ENCODE data around the gene SAP30BP.
A peak's percentile ranks its signal among the peaks of the same experiment; 100 is the strongest.

The SAP30BP gene

DNA sequence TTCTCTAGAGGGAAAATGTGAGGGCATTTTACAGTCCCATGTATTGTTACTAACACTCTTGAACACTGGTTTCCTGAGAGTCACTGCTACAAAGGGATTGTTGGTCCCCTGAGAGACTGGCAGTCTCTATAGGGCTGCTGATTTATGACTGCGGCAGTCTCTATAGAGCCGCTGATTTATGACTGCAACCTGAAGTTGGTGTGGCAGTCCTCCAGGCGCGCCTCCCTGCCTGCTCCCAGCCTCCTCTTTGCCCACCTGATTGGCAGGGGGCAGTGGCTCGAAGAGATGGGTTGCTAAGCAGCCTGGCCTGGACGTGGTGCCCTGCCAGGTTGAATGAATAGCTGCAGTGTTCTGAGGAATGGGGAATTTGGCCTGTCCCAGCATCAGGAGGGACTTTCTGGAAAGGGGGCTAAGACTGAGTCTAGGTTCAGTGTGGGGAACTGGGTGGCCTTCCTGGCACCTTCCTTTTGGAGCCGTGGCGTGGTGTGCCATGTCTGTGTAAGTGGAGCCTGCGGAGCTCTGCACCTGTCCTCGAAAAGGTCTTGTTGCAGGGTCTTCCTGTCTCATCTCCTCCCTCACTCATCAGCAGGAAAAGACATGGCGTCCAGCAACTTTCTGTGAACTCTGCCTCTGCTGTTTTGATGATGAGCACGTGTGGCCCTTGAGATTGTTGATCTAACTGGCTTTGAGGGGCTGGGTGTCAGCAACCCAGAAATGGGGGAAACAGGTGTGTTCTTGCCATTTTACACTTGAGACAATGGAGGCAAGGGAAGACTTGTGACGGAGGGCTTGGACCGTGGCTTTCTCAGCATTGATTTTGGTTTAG, 24.9 kb downstream of the SAP30BP start:
- no peak for DNase-seq

DNA sequence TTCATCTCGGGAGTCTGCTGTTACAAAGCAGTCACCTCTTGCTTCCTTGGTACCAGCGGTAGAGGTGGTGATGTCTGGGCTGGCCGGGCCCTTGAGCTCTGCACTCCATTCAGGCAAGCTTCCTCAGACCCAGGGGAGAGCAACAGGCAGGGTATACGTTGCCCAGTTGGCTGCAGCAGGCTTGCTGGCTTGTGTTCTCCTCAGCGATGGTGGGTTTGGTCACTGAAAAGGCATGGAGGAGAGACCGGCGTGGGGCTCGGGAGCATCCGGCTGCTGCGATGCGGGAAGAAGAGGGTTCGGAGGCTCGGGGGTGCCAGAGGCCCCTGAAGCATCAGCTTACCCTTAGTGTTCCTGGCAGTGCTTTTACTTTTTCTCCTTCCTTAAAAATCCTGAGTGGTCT, 25.8 kb downstream of the SAP30BP start:
- DNase-seq = no peak

DNA sequence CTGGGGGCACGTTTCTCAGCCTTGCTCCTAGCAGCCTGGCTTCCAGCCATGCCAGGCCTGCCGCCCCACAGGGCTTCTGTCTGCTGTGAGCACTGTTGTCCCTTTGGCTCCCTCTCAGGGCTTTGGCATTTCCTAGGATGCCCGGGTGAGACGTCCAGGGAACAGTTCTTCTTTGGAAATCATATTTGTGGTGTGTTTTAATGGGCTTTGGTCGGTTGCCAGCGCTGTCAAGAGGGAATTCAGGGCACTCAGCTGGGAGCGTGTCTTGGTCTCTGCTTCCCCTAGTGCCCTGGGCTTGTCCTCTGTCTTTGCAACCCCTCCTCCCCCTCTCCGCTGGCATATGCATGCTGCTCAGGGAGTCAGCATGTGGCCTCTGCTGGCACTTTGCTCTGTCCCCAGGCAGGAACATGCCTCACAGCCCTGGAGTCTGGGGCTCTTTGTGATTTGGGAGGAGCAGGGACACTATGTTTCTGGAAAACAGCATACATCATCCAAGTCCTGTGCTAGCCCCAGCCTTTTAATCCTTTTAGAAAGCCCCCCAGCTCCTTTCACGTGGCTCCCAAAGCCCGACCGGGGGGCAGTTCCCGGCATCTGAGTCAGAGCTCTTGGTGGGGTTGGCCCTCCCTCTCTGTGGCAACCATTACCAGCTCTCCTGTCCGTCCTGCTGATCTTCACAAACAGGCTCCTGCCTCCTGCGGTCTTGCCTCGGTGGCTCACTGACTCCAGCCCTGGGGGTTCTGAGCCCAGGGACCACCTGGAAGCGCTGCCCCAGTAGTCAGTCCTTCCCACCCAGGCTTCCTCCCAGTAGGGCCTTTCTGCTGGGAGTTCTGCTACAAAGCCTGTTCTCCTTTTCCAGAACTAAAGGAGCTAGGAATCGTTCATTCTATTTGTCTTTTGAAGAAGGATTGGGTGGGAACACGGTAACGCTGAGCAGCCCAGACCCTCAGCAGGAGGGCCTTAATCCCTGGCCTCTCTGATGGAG, 26.7 kb downstream of the SAP30BP start:
- DNase-seq = no peak

DNA sequence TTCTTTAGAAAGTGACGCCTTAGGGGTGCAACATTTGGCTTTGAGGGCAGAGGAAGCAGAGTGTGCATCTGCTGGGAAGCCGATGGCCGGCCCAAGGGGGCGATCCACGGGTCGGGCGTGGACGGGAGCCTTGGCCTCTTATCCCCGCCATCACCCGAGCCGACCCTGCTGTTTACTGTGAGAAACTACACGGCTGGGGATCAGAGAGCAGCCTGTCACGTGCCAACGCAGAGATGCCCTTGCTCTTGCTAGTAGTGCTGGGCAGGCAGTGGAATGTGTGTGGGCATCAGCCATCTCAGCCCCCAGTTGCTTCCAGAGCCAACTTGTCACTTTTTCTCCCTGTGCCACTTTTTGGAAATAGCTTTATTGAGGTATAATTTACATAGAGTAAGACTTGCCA, 27.4 kb downstream of the SAP30BP start:
- DNase-seq = no peak

DNA sequence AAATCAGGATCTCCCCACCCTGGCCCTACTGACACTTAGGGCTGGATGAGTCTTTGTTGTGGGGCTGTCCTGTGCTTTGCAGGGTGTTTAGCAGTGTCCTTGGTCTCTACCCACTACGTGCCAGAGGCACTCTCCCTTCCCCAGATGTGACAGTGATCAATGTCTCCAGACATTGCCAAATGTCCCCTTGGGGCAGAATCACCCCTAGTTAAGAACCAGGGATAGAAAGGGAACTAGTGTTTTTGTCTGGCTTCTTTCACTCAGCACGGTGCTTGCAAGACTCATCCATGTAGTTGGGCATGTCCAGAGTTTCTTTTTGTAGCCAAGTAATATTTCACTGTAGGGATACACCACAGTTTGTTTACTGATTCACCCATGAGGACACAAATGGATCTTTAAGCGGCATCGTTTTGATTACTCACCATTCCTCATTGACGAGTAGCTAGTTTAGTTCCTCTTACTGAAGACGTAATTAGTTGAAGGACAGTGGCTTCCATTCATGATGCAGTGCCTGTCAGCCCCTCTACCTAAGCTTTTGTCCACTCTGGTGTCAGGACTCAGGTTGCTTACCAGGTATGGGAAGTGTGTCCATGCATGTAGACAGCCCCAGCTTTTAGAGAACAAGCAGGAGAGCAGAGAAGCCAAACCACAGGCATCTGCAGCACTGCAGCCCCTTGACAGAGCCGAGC, 28.1 kb downstream of the SAP30BP start:
- no peak for DNase-seq

DNA sequence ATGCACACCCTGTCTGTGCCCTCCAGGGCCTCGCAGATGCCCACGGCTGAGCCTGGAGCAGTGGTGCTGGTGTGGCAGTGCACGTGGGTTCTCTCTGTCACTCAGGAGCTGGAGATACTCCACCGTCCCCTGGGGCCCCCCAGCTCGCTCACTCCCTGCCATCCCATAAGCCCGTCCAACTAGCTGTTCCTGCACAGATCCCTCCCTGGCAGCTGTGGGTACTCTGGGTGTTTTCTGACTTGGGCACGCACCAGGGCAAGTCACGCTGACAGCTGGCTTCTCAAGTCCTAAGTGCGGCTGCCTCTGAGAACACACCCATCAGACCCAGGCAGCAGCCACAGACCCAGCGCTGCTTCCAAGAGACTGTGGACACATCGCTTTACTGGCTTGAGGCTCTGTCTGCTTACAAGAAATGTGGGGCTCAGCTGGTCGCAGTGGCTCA, 28.7 kb downstream of the SAP30BP start:
- DNase-seq = no peak

DNA sequence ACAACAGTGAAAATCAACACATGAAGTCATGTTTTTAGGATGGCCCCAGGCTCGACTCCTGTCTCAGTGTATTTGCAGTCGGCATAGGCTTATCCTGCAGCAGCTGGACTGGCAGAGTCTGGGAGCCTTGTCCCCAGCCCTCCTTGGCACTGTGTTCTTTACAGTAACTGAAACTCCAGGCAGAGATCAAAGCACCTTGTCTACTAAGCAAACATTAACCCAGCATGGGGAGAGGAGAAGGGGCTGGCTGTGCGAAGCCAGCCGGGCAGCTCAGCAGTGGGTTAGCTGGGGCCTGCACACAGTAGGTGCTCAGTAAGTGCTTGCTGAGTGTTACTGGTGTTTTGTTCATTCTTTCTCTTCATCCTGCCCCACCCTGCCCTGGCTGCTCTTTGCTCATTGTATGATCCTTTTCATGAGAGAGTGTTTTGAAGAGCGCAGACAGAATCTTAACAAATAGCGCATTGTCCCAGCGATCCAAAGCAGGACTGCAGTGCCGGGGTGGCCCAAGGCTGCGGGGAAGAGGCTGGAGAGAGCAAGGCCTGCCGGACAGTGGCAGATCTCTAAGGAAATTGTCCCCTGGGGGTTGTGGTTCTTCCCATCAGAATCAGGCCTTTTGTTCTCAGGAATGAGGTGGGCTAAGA, 30.6 kb downstream of the SAP30BP start:
- DNase-seq = no peak

DNA sequence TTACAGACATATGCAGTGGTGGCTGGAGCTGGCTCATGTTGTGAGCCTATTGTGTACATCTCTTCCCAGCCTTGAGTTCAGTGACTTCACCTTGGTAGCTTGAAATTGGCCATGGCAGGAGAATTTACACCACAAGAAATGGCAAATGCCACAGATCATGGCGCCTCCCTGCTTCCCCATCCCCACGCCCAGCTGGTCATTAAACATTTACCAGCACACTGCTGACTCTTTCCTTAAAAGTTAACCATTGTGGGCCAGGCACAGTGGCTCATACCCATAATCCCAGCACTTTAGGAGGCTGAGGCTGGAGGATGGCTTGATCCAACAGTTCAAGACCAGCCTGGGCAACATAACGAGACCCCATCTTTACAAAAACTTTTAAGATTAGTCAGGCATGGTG, 31.5 kb downstream of the SAP30BP start:
- no peak for DNase-seq

DNA sequence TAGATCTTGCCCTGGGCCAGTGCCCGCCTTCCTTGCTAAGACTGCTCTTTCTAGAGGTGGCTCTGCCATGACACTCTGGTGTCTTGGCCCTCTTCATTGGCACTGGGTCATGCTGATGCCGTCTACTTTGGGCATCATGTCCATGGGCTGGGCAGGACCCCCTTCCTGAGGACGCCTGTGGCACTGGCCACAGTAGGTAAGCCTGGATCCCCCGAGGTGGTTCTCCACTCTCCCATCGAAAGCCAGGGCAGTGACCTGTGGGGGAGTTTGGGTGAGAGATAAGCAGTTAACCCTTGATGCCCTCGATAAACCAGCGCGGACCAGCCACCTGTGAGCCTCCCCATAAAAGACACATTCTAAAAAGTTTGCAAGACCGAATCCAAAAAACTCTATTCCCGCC, 34.1 kb downstream of the SAP30BP start:
- no peak for DNase-seq

DNA sequence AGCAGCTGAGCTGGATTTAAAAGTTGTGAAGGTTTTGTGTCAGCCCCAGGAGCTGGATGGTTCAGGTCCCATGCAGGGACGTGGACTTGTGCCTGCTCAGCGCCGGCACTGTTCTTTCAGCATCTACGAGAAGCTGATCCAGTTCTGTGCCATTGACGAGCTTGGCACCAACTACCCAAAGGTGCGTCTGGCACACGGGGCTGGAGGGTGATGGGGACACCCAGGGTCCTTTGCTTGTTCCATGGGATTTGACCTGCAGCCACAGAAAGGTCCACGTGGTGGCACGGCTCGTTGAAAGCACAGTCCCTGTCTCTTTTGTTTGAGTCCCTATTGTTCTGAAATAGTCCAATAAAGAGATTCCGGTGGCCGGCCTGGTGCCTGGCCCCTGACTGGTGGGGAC, 36.1 kb downstream of the SAP30BP start:
- no peak for DNase-seq

DNA sequence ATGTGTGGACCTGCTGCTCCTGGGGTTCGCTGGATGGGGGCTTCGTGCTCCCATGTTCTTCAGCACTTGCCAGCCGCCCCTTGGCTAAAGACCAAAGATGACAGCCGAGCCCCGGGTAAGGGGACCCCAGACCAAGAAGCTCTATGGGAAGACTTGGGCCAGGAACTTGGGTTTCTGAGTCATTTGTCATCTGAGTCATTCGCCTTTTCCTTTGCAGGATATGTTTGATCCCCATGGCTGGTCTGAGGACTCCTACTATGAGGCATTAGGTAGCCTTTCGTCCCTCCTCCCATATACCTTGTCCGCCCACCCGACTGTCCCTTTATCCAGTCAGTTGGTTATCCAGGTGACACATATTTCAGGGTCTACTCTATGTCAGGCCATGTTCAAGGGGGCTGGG, 36.5 kb downstream of the SAP30BP start:
- DNase-seq = no peak

DNA sequence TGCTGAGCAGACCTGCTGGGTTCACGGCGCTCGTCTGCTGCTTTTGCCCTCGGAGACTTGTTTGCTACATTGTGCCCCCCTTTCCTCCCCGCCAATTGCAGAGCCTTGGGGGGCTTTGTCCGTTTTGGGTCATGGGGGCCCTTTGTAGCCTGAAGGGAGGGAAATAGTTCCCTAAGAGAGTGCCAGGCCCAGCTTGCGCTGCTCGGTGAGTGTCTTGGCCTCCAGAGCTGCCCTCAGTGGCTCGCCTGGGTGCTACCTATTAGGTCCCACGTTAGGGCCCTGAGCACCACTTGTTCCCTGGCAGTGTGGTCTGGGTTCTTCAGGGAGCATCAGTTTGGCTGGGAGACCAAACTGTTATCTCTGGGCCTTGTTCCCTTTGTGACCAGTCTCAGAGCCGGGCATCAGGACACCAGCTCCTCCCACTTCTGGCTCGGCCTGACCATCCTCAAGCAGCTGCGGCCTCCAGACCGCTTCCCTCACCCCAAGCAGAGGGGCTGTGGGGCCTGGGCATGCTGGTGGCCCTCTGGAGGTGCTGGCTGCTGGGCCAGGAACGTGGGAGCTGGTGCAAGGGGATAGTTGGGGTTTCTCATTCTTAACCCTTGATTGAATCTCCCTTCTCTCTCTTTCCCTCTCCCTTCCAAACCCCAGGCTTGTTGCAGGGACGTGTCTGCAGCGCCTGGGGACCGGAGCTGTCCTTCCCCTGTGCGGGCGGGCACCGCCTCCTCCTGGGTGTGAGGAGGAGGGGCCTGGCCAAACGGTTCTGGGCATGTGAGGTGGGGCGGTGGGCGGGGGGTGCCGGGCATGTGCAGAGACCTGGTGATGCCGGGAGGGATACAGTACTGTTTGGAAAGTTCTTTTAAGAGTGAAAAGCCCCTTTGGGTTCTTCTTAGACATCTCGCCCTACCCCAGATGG, 38.1 kb downstream of the SAP30BP start:
- no peak for DNase-seq

DNA sequence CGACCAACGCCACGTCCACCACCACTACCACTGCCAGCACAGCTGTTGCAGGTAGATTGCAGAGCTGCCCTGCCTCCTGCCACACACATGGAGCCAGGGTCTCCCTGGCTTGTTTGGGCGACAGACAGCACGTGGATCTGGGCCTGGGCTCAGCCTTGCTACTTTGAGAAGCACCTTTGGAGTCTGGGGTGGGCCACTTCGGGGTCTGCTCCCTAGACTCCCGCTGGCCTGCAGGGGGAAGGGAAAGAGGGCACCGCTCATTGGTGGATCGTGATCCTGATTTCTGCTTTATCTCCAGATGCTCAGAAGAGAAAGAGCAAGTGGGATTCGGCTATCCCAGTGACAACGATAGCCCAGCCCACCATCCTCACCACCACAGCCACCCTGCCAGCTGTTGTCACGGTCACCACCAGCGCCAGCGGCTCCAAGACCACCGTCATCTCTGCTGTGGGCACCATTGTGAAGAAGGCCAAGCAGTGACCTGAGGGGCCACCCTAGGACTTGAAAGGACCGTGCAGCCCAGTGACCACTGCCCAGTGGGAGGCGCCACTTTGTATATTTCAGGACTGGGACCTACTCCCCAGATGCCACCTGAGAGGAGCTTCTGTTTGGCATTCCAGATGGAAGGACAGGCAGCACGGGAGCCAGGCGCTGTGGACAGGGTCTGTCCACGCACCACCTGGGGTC, 39.0 kb downstream of the SAP30BP start:
- no peak for DNase-seq

DNA sequence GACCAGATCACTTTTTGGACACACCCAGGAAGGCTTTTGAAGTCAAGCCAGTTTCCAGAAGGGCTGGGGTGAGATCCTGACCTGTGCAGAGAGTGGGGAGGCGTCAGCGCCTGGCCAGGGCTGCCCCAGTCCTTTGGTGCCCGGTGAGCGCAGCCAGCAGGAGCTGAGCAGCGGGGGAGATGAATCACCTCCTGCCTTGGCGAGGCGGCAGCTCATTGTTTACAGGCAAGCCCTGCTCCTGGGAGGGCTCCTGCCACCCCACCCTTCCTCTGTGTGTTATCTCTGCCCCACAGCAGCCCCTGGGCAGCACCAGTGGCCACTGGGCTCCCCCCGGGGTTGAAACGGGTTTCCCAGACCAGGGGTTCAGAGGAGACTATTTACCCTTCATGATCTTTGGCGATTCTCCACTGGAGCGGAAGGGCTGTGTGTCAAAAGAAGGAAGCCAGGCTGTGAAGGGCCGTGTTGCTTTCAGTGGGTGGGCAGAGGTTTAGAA, 40.0 kb downstream of the SAP30BP start:
- no peak for DNase-seq

DNA sequence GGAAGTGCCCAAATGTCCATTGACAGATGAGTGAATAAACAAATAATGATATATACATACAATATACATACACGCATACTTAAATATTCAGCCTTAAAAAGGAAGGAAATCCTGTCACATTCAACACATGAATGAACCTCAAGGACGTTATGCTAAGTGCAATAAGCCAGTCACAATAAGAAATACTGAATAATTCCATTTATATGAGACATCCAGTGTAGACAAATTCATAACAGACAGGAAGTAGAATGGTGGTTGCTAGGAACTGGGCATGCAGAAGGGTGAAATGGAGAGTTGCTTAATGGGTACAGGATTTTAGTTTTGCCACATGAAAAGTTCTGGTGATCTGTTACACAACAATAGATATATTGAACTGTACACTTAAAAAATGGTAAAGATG, 45.3 kb downstream of the SAP30BP start:
- DNase-seq = no peak

DNA sequence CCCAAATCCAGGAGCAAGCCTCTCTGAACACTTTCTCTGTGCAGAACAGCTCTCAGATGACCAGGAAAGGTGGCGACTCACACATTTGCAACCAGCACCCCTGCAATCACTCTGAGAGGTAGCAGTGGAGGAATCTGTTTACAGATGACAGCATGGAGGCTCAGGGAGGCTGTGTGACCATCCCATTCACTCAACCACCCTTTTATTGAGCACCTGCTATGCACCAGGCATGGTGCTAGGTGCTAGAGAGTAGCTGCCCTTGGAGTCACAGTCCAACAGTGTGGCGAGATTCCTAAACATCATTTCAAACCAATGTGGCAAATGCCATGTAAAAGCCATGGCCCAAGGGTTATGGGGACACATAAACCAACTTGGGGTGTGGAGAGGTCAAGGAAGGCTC, 52.6 kb downstream of the SAP30BP start:
- no peak for DNase-seq

DNA sequence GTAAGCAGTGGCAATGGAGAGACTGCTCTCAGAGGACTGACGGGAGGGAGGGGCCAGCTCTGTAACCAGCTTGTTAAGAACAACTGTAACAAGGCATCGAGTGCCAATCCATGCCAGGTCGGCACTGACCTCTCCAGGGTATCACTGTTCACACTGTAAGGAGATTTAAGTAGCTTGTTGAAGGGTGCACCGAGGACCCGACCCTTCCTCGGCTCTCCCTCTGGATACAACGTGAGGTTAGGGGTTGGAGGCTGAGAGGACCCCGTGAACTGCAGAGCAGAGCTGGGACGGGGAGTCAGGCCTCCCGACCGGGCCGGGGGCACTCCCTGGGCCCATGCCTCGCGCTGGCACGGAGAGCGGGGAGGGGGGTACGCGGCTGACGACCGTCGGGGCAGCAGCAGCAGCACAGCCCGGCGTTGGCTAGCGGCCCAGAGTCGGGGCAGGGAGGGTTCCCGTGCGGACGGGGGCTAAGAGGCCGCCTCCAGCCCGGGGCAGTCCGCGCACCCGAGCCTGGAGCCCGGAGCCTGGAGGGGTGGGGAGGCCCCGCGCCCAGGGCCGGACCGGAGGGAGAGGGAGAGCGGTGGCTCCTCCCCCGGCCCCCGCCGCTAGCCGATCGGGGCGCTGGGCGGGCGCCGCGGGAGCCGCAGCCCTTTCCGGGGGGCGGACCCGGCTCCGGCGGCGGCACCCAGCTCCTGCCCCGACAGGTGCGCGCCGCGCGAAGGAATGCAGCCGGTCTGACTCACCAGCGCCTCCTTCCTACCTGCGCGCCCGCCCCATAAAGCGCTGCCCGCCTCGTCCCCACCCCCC, 53.7 kb downstream of the SAP30BP start, which contains the start of gene ITGB4:
TSS of gene ITGB4 (plus strand) at position 804 of the 807 bp plus-strand sequence. CDS start 3,245 bp downstream, outside the sequence.
- DNase-seq = peak in 1 of 2 experiments; percentile 47

DNA sequence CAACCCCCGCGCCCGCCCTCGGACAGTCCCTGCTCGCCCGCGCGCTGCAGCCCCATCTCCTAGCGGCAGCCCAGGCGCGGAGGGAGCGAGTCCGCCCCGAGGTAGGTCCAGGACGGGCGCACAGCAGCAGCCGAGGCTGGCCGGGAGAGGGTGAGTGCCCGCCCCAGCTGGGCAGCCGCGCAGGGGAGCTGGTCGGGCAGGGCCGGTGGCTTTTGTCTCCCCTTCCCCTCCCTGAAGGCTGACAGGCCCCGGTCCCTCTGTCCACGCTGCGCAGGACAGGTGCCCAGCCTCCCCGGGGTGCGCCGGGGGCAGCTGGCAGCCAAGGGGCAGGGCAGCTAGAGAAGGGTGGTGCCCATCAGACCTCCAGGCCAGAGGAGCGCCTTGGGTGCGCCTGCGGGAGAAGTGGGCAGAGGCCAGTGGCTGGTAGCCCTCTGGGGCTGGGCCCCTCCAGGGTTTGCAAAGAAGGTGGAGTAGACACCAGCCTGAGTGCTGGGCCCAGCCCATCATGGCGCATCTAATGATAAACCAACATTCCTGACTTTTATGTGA, 54.4 kb downstream of the SAP30BP start:
- no peak for DNase-seq

DNA sequence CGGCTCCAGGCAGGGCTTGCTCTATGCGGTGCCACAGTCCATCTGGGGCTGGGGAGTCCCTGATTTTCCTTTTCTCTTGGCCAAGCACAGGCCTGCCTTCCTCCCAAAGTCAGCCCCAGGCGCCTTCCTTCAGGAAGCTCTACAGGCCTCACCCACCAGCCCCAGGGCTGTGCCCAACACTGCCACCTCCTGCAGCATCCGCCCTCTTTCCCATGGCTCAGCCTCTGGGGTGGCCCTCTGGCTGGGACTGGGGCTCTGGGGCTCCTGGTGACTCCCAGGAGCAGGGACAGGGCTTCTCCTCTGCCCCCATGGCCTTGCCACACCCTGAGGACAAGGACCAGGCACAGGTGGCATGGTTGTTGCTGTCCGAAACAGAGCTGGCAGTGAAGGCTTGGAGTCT, 54.9 kb downstream of the SAP30BP start:
- no peak for DNase-seq
